ENCODE data around the gene OLFML2B.
A peak's percentile ranks its signal among the peaks of the same experiment; 100 is the strongest.
"Not testable (repeated sequence)": the region's sequence is repeated elsewhere in the genome, so short reads cannot be mapped to it uniquely, and the experiment has no call there.

Gene OLFML2B

DNA sequence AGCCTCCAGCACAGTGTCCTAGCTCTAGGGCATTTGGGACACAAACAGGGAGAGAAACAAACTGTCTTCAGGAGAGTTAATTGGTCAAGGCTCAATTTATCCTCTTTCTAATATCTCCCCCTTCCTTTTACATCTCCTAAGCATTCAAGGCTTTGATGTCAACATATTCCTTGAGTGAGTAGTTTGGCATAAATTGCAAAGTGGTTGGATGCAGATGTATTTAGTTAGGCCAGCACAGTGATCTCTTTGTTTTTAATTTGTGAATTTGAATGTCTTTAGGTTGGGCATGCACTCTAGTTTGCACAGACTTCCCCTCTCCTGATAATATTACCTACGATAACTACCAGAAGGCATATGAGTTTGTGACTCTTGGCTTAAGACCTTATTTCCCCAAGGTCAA lies 12.5 kb upstream of the OLFML2B start:
- no peak for DNase-seq (ENCODE audit: extremely low read depth in 1 of 2, low read depth in 1 of 2)

DNA sequence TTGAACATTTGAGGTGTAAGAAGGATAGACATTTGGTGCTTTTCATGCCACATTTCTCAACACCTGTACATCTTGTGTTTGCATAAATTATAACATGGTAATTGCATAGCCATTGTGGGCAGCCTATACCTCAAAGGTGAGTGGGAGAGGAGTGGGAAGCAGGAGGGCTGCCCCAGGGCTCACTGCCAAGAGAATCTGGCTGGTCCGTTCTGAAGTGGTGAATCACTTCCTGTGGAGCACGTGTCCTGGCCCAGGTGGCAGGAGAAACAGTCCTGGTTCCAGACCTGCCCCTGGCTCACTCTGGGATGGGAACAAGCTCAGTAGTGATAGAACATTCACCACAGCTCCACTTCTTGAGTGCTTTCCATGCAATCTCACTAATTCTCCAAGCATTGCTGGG lies 11.6 kb upstream of the OLFML2B start:
- DNase-seq (ENCODE audit: extremely low read depth in 1 of 2, low read depth in 1 of 2), result peak in 1 of 2 donors; percentile 7

DNA sequence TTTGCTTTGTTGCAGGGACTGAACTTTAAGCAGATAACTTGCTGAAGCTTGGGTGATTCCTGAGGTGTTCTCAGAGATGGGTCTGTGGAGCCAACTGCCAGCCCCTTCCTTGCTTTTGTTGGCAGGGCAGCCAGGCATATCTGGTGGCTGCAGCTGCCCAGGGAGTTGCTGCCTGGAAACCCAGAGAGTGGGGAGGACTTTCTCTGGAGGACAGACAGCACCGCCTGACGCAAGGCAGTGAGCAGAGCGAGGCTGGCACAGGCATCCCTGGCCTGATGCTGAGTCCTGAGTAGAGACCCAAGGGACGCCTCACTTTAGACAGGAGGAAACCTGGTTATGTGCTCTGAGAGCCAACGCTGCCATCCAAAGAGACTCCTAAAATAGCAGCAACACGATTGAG lies 9.8 kb upstream of the OLFML2B start:
- no peak for DNase-seq (ENCODE audit: extremely low read depth in 1 of 2, low read depth in 1 of 2)

DNA sequence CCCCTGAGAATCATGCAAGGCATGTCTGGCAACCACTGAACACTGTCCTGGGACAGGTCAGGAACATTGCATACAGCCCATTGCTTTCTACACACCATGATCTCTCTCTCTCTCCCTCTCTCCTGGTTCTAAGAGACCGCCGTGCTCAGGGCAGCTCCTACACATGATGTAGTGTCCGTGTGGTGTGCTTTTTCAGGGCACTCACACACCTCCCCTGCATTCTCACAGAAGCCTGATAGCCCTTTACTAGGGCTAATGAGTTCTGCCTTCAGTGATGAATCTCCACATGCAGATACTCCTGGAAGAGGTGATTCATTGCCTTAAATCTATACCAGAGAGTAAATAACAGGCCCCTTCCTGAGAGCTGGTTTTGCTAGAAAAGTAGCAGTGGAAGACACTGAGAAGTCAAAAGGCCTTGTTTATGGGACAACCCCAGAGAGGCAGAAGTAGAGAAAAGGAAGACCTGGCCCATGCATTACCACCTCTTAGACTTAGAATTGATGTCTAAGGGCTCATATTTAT lies 7.2 kb upstream of the OLFML2B start:
- DNase-seq (ENCODE audit: extremely low read depth in 1 of 2, low read depth in 1 of 2), result no peak

DNA sequence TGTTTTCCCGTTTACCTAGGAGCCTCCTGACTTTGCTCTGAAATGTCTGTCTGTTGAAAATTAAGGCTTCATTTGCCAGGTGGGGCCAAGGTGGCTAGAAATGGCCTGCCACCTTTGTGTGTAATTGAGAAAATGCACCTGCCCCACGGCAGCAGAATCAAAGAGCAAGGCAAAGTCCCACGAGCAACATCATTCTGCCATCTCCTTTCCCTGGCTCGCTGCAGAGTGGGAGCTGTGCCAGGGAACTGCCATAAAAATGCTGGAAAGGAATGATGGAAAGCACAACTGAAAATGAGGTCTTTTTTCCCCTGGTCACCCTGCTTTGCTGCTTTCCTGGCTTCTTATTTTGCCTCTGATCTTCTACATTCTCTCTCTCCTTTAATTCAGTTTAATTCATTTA lies 5.5 kb upstream of the OLFML2B start:
- DNase-seq (ENCODE audit: extremely low read depth in 1 of 2, low read depth in 1 of 2), result no peak

DNA sequence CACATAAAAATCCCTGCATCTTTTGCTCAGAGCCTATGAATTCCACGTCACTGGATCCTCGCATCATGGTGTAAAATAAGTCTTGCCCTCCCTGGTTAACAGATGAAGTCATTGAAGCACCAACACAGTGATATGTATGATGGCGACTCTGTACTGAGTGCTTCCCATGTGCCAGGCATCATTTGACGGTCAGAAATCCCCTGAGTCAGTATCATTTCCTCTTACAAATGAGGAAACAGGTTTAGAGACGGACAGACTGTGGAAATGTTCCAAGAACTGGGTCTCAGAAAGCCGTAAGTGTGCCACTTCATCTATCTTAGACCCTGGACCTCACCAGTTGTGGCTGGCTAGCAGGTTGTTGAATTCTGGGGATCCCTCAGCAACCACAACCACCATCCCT lies 5.1 kb upstream of the OLFML2B start:
- no peak for DNase-seq (ENCODE audit: extremely low read depth in 1 of 2, low read depth in 1 of 2)

DNA sequence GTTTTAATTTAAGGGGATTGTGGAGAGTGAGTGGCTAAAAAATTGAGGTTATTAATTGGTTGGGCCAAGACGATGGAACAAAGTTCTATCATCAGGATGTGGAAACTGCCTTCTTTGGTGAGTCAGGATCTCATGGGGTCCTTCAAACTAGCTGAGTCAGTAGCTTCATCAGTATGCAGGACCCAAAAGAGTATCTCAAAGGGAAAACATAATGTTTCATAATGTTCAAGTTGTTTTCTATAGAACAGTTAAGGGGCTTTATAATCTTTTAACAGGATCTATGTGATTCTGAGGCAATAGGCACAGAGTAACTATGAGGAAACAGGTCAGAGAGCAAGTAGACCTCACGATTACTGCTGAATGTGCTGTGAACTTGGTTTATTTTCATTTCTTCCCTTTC lies 3.2 kb upstream of the OLFML2B start:
- DNase-seq (ENCODE audit: extremely low read depth in 1 of 2, low read depth in 1 of 2), result no peak

DNA sequence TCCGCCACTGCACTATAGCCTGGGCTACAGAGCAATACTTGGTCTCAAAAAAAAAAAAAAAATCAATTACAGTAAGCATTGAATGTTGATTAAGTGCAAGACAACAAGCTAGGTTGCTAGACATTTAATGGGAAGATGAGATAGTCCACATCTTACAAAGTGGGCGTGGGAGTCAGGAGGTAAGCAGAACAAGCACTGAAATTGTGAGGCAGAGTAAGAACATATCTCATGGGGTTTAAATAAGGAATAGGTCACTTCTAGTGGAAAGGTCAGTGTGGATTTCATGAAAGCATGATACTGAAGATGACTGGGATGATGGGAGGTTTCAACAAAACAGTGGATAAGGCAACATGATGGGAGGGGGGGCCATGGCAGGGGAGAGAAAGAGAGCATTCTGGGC lies 1.9 kb upstream of the OLFML2B start:
- no peak for DNase-seq (ENCODE audit: extremely low read depth in 1 of 2, low read depth in 1 of 2)

DNA sequence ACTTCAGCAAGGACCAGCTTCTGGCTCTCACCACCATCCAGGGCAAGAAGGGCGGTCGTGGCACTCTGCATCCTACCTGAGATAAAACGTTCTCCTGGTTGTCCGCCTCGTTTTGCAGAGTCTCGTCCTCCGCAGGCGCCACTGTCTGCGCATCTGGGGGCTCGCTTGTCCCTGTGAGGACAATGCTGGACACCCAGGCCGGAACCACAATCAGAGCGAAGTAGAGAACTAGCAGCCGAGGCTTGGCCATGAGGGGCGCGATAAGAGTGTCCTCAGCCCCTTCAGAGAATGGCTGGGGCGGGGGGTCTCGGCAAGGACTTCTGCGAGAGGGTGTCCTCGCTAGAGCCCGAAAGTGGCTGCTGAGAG lies 505 bp downstream of the OLFML2B start:
- DNase-seq (ENCODE audit: extremely low read depth in 1 of 2, low read depth in 1 of 2), result no peak

DNA sequence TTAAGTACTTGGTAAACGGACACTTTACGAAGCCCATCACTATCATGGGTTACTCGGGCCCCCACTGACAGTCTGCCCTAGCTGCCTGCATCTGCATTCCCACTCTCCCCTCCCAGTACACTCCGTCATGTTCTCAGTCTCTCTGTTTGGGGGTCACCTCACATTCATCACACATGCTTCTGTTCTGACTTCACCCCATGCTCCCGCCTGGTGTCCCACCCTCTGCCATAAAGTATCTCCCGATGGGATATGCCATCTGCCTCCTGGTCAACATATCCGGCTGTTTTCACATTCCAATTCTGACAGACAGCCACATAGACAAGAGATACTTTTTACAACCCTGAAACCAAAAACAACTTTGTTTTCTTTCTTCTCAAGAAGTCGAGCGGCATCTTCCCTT lies 1.0 kb downstream of the OLFML2B start:
- DNase-seq (ENCODE audit: extremely low read depth in 1 of 2, low read depth in 1 of 2), result no peak

DNA sequence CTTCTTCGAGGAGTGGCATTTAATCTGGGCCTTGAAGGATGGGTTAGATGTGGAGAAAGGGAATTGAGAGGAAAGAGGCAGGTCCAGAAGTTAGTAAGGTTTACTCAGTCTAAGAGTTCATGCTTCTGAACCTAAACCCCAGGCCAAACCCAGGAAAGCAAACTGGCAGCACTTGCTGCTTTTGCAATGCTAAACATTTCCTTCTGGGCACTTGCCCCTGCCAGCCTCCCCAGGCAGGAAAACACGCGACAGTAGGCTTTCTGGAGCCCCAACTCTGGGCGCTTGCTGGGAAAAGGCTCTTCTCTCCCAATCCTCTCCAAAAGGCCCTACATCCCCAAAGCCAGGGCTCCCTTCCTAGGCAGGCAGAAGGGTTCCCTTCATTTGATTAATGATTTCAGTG lies 2.5 kb downstream of the OLFML2B start:
- DNase-seq (ENCODE audit: extremely low read depth in 1 of 2, low read depth in 1 of 2), result no peak

DNA sequence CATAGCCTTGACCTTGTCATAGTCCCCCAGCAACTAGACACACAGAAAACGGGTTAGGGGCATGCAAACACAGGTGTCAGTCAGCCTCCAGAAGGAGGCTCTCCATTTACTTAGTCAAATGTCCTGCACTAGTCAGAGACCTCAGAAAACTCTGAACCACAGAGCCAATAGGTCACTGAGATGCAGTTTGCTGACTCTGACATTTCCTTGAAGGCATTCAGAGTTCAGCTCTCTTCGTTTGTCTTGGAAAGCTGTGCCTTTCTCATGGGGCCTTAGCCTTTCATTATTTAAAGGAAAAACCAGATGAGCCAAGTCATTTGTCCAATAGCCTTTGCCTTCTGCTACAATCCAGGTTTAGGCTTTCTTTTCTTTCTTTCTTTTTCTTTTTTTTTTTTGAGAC lies 3.5 kb downstream of the OLFML2B start:
- no peak for DNase-seq (ENCODE audit: extremely low read depth in 1 of 2, low read depth in 1 of 2)

DNA sequence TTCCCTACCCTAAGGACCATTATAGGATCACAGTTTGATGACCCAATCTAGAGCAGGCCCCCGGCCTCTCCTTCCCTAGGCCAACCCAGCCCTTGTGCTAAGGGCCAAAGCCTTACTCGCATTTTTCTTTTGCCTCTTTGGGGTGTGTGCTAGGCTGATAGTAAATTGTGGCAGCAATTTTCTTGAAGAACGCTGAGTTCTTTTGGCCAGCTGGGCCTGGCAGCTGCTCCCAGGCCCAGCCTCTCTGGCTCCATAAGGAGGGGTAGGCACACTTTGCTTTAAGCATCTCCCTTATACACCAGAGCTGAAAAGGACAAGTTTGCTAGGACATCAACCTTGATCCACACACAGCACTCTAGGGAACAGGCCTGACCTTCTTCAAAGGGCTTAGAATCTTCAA lies 4.2 kb downstream of the OLFML2B start:
- DNase-seq (ENCODE audit: extremely low read depth in 1 of 2, low read depth in 1 of 2), result no peak

DNA sequence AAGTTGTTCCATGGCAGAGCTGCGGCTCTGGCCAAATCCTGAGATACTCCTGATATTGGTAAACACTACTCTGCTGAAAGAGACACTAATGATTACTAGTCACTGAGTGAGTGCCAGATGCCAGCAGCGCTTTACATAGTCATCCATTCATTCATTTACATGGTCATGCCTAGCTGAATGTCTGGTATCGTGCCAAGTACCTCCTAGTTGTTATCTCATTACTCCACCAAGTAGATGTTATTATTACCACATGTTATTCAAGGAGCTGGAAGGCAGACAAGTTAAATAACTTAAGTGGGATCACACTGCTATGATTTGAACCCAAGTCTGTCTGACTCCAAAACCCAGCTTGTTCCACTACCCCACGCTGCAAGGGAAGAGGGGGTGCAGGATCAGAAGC lies 4.7 kb downstream of the OLFML2B start:
- DNase-seq (ENCODE audit: extremely low read depth in 1 of 2, low read depth in 1 of 2), result no peak

DNA sequence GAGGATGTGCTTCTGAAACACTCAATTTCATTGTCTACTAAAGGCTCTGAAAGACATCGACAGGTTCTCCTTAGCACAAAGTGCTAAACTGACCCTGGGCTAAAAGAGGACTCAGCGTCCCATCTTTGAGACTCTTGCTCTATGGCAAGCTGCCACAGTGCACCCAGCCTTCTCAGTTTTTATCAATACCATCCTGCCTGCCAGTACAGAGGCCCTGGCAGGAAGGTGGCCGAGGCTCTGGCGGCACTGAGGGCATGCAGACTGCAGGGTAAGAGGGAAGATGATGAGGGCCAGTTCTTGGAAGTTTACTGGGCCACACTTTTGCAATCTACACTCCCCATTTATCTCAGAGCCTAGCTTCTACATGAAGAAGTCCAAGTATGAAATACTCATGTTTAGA lies 5.3 kb downstream of the OLFML2B start:
- DNase-seq (ENCODE audit: extremely low read depth in 1 of 2, low read depth in 1 of 2), result no peak

DNA sequence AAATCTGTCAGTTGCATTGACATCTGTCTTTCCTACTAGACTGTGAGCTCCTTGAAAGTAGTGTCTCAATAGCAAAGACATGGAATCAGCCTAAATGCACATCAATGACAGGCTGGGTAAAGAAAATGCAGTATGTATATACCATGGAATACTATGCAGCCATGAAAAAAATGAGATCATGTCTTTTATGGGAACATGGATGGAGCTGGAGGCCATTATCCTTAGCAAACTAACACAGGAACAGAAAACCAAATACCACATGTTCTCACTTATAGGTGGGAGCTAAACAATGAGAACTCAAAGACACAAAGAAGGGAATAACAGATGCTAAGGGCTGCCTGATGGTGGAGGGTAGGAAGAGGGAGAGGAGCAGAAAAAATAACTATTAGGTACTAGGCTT lies 5.9 kb downstream of the OLFML2B start:
- DNase-seq (ENCODE audit: extremely low read depth in 1 of 2, low read depth in 1 of 2), result not testable (repeated sequence)

DNA sequence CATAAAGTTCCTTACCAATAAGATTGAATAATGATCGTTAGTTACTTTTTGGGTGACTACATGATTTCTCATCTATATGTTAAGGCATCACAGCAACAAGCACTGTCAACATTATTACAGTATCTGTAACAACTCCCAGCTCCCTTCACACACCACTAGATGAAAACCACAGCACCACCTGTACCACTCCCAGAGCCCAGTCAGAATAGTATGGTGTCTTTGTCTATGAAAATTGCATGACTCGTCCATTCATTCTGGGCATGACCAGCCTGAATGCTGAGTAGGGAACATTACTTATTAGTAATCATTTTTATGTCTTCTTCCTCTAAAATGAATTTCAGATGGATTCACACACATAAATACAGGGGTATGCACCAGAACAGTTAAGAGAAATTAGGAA lies 7.0 kb downstream of the OLFML2B start:
- no peak for DNase-seq (ENCODE audit: extremely low read depth in 1 of 2, low read depth in 1 of 2)

DNA sequence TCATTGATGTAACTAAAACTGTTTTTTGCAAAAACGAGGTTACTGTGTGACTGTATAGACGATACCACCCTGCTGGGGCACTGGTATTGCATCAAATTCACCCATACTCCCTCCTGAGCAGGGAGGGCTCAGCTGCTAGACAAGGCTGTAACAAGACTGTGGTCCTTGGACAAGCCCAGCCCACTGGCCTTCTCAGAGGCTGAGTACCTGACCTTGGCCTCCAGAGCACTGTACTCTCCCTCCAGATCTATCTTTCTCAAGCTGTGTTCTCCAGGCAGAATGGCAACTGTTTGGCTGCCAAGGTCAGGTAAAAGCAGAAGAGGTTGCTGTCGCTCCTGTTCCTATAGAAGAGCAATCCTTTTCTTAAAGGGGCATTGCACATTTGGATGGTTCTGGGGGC lies 8.5 kb downstream of the OLFML2B start:
- DNase-seq (ENCODE audit: extremely low read depth in 1 of 2, low read depth in 1 of 2), result no peak

DNA sequence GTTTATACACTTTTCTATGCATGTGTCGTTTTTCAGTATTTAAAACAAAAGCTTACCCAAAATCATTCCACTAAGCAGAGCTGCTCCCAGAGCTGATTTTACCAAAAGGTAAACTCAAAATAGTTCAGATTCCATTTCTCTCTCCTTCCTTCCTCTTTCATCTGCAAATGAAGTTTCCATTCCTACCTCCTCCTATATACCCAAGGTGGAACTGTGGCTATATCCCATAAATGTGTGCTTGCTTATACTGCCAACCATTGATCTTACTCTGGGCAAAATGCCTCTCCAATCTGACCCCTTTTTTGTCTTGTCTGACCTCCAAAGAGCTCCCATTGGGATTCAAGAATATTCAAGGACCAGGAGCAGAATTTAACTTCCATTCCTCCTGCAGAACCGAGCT lies 9.5 kb downstream of the OLFML2B start:
- no peak for DNase-seq (ENCODE audit: extremely low read depth in 1 of 2, low read depth in 1 of 2)

DNA sequence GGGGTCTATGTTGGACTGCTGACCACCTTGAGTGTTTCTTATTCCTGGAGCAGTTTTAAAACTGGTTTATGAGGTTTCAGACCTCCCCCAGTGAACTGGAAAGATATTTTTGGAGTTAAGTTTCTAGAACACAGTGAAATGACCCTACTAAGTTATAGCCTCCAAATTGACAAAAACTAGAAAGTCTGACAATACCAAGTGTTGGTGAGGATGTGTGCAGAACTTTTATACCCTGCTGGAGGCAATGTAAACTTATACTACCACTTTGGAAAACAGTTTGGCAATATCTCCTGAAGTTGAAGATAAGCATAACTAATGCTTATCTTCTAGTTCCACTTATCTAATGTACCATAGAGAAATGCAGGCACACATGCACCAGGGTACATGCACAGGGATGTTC lies 10.4 kb downstream of the OLFML2B start:
- DNase-seq (ENCODE audit: extremely low read depth in 1 of 2, low read depth in 1 of 2), result no peak

DNA sequence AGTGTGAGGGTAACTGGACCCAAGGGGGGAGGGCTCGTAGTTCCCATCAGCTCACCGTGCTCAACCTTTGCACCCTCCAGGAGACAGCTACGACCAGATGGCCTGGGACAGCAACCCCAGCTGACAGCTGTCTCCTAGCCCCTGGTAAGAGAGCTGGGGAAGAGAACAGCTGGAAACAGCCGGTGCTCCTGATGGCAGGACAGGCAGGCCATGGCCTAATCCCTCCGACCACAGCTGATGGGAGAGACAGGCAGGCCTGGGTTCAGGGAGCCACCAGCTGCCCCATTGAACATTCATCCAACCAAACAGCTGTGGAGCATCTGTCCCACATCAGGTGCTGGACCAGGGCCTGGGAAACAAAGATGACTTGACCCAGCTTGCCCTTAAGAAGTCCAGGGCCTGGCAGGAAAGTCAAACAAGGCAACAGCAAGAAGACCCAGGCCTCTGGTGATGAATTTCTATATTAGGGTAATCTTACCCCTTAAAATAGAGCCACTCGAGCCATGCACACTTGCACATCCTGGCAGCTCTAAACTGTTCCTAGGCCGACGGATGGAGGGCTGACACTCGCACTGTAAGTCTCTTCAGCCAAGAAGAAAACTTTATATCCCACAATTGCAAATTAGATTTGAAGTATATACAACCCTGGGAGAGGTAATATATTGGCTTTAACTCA lies 12.2 kb downstream of the OLFML2B start:
- no peak for DNase-seq (ENCODE audit: extremely low read depth in 1 of 2, low read depth in 1 of 2)

DNA sequence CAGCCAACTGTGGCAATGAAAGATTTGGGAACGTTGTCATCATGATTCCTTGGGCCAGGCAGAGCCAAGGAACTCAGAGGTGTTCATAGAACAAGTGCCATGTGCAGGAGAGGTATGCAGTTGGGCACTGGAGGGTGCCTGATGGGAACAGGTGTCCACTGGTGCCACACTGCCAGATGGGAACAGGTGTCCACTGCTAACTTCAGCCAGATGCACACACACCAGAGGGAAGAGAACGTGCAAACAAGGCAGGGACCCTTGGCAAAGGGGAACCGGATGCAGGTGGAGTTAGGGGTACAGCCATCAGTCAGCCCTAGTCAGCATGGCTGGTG lies 13.5 kb downstream of the OLFML2B start:
- no peak for DNase-seq (ENCODE audit: extremely low read depth in 1 of 2, low read depth in 1 of 2)

DNA sequence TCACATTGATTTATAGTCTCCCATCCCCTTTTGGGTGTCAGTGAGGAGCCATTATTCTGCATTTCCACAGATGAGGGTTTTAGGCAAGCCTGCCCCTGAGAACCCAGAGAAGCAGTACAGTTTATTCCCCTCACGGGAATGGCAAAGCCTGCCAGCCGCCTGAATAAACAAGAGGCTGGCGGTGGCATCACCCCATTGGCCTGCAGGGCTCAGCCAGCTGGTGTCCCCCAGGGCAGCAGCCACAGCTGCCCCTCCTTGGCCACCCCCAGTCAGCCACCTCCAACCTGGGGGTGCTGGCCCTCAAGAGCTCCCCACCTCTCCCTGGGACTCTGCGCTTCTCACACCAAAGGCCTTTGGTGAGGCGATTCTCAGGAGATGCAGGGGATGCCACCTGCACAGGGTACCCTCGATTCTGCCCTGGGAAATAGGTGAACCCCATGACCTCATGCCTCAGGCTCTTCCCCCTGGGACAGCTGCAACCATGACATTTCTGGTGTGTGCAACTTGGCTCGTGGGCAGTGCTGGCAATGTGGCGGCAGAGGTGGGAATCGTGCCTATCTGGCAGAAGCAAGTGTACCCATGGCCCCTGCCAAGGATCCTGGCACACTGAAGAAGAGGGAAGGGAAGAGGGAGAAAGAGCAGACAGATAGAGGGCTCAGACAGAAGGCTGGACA lies 14.0 kb downstream of the OLFML2B start:
- no peak for DNase-seq (ENCODE audit: extremely low read depth in 1 of 2, low read depth in 1 of 2)
